ENCODE measurements around the gene C6orf120.

The C6orf120 gene

DNA sequence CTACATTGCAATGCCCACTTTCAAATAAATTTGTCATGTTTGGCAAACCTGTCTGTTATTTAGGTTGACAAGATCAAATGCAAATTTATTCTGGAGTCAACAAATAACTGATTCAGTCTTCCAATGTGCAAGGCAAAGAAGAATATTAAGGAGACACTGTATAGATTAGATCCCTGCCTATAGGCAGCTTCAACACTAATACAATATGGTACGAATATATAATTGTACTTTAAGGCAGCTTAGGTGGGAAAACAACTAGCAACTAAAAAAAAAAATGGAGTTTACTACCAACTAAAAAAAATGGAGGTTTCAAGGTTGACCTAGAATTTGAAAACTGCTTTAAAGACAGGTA lies 24.1 kb downstream of the C6orf120 start:
- DNase-seq, result no peak

DNA sequence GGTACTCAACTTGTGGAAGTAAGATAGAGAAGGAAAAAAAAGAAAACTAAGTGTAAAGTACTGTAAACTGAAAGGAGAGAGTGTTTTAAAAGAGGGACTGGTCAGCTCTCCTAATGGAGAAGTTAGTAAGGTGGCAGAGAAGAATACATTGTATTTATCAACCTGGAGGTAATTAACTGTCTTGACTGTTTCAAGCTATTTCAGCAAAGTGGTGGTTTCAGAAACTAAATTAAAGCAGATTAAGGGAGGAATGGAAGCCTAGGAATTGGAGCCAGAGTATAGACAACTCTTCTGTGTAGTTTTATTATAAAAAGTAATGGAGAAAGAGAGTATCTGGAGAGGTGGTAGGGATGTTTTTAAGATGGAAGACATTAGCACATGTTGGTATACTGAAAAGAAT lies 25.0 kb downstream of the C6orf120 start:
- DNase-seq, result no peak

DNA sequence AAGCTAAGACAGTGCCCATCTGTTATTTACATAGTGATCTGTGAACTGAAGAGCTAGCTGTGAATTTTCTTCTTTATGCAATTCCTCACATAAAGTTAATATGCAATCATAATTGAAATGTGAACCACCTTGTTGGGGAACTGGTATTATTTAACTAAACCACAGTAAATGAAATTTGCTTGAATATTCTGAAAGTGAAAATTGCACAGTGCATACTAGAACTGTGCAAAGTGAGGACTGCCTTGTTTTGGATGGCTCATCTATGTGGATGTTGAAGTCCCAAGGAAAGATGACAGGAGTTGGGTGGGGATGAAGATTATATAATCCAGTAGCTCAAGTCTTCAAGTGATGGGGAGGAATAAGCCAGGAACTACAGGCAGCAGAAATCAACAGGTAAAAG lies 28.0 kb downstream of the C6orf120 start:
- DNase-seq, result no peak

DNA sequence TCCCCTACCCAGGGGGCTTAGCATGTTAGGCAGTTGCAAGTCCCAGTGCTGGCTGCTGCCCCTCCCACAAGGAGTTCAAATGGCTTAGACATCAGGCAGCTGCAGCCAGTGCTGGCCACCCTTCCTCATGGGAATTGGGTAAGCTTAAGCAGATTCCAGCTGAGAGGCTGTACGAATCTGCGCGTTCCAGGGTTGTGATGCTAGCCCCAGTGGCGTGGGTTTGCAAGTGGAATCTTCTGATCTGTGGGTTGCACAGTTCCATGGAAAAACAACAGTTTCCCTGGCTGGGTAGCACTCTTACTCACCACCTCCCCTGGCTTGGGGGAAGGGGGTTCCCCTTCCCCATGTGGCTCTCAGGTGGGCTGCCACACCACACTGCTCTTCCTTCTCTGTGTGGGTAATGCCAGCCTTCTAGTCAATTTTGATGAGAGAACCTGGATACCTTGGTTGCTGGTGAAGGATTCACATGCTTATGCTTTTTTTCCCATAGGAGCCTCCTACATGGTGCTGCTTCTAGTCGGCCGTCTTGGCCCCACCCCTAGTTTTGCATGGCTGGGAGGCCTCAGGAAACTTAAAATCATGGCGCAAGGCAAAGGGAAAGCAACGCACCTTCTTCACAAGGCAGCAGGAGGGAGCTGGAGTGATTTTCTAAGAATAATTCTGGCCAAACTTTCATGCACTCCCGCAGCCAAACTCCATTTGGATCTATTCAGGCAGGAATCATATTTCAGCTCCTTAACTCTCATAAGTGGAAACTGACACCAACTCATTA lies 36.5 kb downstream of the C6orf120 start:
- no peak for DNase-seq

DNA sequence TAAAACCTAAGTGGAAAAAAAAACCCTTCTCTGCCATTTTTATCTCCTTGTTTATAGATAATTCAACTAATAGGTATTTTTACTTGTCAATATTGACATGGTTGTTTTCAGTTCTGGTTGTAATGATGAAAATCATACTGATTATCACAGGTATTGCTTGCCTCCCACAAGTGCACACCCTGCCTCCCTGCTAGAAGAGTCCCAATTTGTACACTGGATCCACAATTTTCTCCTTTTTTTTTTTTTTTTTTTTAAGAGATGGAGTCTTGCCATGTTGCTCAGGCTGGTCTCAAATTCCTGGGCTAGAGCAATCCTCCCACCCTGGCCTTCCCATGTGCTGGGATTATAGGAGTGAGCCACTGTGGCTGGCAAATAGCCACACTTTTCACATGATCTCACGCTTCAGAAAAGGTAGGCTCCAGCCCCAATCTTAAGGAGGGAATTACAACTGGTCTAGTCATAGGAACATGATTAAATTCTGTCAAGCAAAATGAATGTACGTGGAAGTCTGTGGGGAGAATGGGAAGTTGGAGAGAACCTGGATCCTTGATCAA lies 37.1 kb downstream of the C6orf120 start:
- no peak for DNase-seq

DNA sequence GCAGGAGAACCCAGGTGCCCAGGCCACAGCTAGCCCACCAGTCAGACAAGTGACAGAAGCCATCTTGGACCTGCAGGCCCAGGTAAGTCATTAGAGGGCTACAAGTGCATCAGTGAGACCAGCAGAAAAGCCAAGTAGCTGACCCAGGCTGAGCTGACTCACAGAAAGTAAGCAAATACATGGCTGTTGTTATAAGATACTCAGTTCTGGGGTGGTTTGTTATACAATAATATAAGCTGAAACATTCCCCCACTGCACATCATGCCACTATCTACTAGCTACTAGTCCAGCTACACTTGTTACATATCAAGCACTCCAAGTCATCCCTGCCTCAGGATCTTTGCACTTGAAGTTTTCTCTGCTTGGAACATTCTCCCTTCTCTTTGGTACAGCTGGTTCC lies 39.4 kb downstream of the C6orf120 start:
- DNase-seq, result no peak

DNA sequence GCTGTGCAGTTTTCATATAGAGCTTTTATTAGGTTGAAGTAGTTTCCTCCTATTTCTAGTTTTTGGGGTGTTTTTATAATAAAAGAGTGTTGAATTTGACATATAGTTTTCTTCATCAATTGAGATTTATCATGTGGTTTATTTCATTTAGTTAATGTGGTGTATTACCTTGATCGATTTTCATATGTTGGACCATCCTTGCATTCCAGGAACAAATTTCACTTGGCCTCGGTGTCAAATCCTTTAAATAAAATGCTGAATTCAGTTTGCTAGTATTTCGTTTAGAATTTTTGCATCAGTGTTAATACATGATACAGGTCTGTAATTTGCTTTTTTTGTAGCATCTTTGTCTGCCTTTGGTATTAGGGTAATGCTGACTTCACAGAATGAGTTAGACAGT lies 43.5 kb downstream of the C6orf120 start:
- no peak for DNase-seq

DNA sequence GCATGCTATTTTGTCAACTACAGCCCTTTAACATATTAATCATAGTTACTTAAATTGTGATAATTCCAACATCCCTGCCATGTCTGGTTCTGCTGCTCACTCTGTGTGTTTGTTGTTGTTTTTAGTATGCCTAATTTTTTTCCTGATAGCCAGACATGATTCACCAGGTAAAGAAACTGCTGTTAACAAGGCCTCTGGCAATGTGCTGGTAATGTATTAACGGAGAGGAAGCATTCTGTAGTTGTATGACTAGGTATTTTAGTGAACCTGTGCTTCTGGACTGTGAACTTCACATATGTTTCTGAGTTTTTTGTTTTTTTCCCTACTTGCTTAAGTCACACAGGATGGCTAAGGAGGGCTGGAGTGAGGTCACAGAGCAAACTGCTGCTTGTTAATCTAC lies 44.6 kb downstream of the C6orf120 start:
- DNase-seq, result no peak

DNA sequence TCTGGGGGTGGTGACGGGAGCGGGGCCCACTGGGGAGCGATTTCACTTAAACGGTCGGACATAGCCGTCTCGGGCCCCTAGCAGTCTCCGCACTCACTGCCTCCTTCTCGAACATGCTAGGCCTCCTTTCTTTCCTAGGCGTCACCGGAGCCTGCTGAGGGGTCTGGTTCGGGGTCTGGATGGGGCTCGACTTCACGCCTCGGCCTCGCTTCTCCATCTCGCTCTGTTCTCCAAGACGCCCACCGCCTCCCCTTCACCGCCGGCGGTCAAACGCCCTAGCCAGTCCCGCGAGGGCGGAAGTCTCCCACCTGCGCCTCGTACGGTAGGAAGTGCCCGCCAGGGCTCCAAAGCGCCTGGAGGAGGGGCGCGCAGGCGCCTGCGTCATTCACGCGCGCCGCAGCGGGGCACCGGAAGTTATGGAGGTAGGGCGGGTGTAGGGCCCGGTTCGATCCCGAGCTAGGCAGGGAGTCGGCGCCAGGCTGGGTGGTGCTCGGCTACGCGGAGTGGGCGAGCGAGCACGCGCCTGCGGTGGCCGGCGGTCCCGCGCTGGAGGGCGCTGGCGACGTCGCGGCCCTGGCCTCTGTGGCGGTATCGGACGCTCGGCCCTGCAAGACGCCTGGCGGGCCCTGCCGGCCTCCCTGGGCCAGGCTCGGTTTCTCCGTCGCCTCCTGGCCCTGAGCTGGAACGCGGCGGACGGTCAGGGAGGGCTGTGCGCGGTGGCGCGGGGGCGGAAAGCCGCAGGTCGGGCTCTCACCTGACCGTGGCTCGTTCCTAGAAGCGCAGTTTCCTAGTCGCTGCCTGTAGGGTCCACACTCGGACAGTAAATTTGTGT lies 49.5 kb downstream of the C6orf120 start, which contains the start of the genes DYNLT2 and ERMARD:
DYNLT2 (minus strand) TSS at position 331 of the 832 bp plus-strand sequence; CDS start at position 217, 114 bp downstream.
ERMARD (plus strand) TSS at position 381 of the 832 bp plus-strand sequence; CDS start at position 417, 36 bp downstream.
- DNase-seq, result peak; percentile 70

DNA sequence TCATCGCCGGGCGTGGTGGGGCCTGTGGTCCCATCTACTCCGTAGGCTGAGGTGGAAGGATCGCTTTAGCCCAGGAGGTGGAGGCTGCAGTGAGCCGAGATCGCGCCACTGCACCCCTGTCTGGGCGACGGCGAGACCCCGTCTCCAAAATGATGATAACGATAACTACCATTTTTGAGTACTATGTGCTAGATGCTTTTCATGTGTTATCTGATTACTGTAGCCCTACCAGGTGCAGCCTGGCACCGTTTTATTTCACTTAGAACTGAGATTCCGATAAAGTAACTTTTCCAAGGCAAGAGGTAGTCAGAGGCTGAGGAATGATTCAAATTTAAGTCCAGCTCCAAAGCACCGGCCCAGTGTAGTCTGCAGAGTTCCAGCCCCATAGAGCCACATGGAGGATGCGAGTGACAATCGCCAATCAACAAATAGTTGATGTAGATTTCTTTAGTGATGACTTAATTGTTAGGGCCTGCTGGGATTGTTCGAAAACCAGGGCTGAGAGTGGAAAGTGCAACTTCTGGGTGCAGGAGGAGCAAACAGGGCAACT lies 50.2 kb downstream of the C6orf120 start:
- DNase-seq, result no peak
